ENCODE results near the gene LSAMP. TPM values are rescaled to one million over a fixed set of nuclear protein-coding genes. Genes with fewer than 3 reads are reported as not detected.

Gene LSAMP
- total RNA-seq, 1 experiment from 2014 or later = 3.1 TPM

DNA sequence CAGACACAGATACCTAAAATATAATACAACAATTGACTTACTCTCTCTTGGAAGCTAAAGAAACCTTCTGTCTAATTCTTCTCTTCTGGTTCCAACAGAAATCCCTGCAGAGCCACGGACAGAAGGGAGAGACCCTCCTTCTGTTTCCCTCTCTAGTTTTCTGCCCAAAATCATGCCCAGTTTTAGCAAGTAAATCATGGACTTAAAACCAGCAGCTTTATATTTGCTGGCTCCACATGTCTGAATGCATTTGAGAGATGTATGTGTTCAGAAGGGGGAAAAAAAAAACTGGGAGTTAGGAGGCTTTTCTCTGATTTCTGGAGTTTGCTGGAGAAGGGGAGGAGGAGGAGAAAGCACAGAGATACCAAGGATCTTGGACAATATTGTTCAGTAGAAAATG lies 147.1 kb downstream of the LSAMP start:
- CTCF ChIA-PET = no interaction called here
- ATAC-seq = no peak

GRCh38 chr3:116291141-116291540 lies 154.1 kb downstream of the LSAMP start:
- no peak for DNase-seq (ENCODE audit: low read depth, low spot score)
- in situ Hi-C loops (cut with HindIII; ENCODE audit: low pct_unique_long_range_greater_than_20kb, low sequenced_read_pairs) = no loop called here
- Histone ChIP-seq H3K4me1 (ENCODE audit: control insufficient read depth, insufficient read depth, low read length) (no peaks in the 10 kb centered on the region), H3K27me3 (ENCODE audit: control insufficient read depth, insufficient read depth, low read length) (no peaks in the 10 kb centered on the region), H3K27ac (ENCODE audit: low read length) (no peak overlapping the region), H3K36me3 (ENCODE audit: control insufficient read depth, insufficient read depth, low read length) (no peaks in the 10 kb centered on the region), H3K4me3 (ENCODE audit: low read depth in 2 of 2, low read length in 2 of 2) (no peak overlapping the region), H3K9me3 (ENCODE audit: control insufficient read depth, insufficient read depth, low read depth, low read length) (no peaks in the 10 kb centered on the region)
- intact Hi-C loops (cut with micrococcal nuclease; ENCODE audit: unreplicated experiment) = no loop called here
- ATAC-seq = no peak
- BruUV-seq (replicated peaks) = no TSS peak
- ChIA-PET POLR2A (no interaction called here), CTCF (no interaction called here)
- TF ChIP-seq TCF7L2 (IDR thresholded peaks at IDR 0.05; ENCODE audit: low read depth, low read length) (no peak), REST (IDR thresholded peaks at IDR 0.05; ENCODE audit: insufficient read depth in 1 of 2, low read depth in 2 of 2, low read length in 1 of 2) (no peak), POLR2AphosphoS5 (IDR thresholded peaks at IDR 0.05; ENCODE audit: low read depth, low read length) (no peak), CTCF (IDR thresholded peaks at IDR 0.05) (no peak), SIN3A (IDR thresholded peaks at IDR 0.05; ENCODE audit: borderline replicate concordance, insufficient read depth, low read depth, low read length) (no peak)

More for the DNA sequence above, 147.1 kb downstream of the LSAMP start:
- no TSS peak for BruUV-seq (replicated peaks)
- Histone ChIP-seq H3K27ac (ENCODE audit: low read length) (no peak overlapping the region), H3K4me1 (ENCODE audit: control insufficient read depth, insufficient read depth, low read length) (no peaks in the 10 kb centered on the region), H3K27me3 (ENCODE audit: control insufficient read depth, insufficient read depth, low read length) (no peaks in the 10 kb centered on the region), H3K36me3 (ENCODE audit: control insufficient read depth, insufficient read depth, low read length) (no peaks in the 10 kb centered on the region), H3K9me3 (ENCODE audit: control insufficient read depth, insufficient read depth, low read depth, low read length) (no peaks in the 10 kb centered on the region), H3K4me3 (ENCODE audit: low read depth in 2 of 2, low read length in 2 of 2) (no peak overlapping the region)
- POLR2A ChIA-PET = no interaction called here
- in situ Hi-C loops (cut with HindIII; ENCODE audit: low pct_unique_long_range_greater_than_20kb, low sequenced_read_pairs) (no loop called here), intact Hi-C loops (cut with micrococcal nuclease; ENCODE audit: unreplicated experiment) (no loop called here)
- no peak for TF ChIP-seq CTCF (IDR thresholded peaks at IDR 0.05)
- no peak for TF ChIP-seq SIN3A (IDR thresholded peaks at IDR 0.05; ENCODE audit: borderline replicate concordance, insufficient read depth, low read depth, low read length)
- TF ChIP-seq POLR2AphosphoS5 (IDR thresholded peaks at IDR 0.05; ENCODE audit: low read depth, low read length) = no peak
- TF ChIP-seq REST (IDR thresholded peaks at IDR 0.05; ENCODE audit: insufficient read depth in 1 of 2, low read depth in 2 of 2, low read length in 1 of 2) = no peak
- no peak for TF ChIP-seq TCF7L2 (IDR thresholded peaks at IDR 0.05; ENCODE audit: low read depth, low read length)
- DNase-seq (ENCODE audit: low read depth, low spot score) = no peak
